HepG2 (cell line): Measurements from ENCODE around the gene OR6S1. TPM values are rescaled to one million over a fixed set of nuclear protein-coding genes. Genes with fewer than 3 reads are reported as not detected.

Experiments used
- CAMTA2 ChIP-seq: sonication (generic); formaldehyde crosslinking; IDR thresholded peaks from 2 replicates; pipeline ENCODE4 v1.4.0; 2020; ENCODE audit warnings: mild to moderate bottlenecking, missing genetic modification reagents, borderline replicate concordance
- HINFP ChIP-seq: sonication (generic); formaldehyde crosslinking; IDR thresholded peaks from 2 replicates; pipeline ENCODE4 v1.4.0; 2020; ENCODE audit warnings: low read depth, mild to moderate bottlenecking, missing genetic modification reagents
- IRX3 ChIP-seq: sonication (generic); formaldehyde crosslinking; IDR thresholded peaks from 2 replicates; pipeline ENCODE4 v1.8.1; 2023; ENCODE audit warnings: mild to moderate bottlenecking, low read depth, missing genetic modification reagents, borderline replicate concordance
- JUNB ChIP-seq: sonication (generic); formaldehyde crosslinking; IDR thresholded peaks from 2 replicates; pipeline ENCODE4 v1.8.0; 2022; ENCODE audit warnings: missing genetic modification reagents, mild to moderate bottlenecking, borderline replicate concordance
- PRDM10 ChIP-seq: sonication (generic); formaldehyde crosslinking; IDR thresholded peaks from 2 replicates; pipeline ENCODE4 v1.4.0; 2020; ENCODE audit warnings: low read depth, missing genetic modification reagents
- REL ChIP-seq: sonication (generic); formaldehyde crosslinking; conservative IDR thresholded peaks from 2 replicates; pipeline ENCODE4 v1.8.0; 2022; ENCODE audit warnings: mild to moderate bottlenecking, missing genetic modification reagents, moderate library complexity
- ZNF280D ChIP-seq: sonication (generic); formaldehyde crosslinking; IDR thresholded peaks from 2 replicates; pipeline ENCODE4 v1.5.1; 2020; ENCODE audit warnings: mild to moderate bottlenecking, missing genetic modification reagents
- ZNF660 ChIP-seq: sonication (generic); formaldehyde crosslinking; IDR thresholded peaks from 2 replicates; pipeline ENCODE4 v1.5.1; 2020; ENCODE audit warnings: mild to moderate bottlenecking, low read depth, missing genetic modification reagents, borderline replicate concordance
- ZNF713 ChIP-seq: sonication (generic); formaldehyde crosslinking; IDR thresholded peaks from 2 replicates; pipeline ENCODE4 v1.4.0; 2020; ENCODE audit warnings: mild to moderate bottlenecking, missing genetic modification reagents
- ZNF737 ChIP-seq: sonication (generic); formaldehyde crosslinking; IDR thresholded peaks from 2 replicates; pipeline ENCODE4 v1.5.0; 2020; ENCODE audit warnings: missing genetic modification reagents, mild to moderate bottlenecking, borderline replicate concordance
- polyA plus RNA-seq, 8 experiments: library from polyadenylated mRNA; depleted of rRNA in 3 of 8; stranded (reverse) in 7 of 8; unstranded in 1 of 8; fragments of >200 nt; fragmentation: Illumina TruSeq in 4 of 8; extraction: Trizol in 4 of 8; gene quantifications; 2 replicates each; pipeline versions ENCODE4 v1.2.1 to v1.2.3, GENCODE V29; 2011 to 2016; ENCODE audit warnings: low read depth in 4 of 8, missing spikeins in 1 of 8, mixed read lengths in 1 of 8; ENCODE audit not compliant: insufficient read depth in 1 of 8
- total RNA-seq, 5 experiments: library from RNA; depleted of rRNA; stranded (reverse); fragments of >200 nt; fragmentation: Illumina TruSeq; extraction: Trizol; gene quantifications; 2 replicates each; pipeline ENCODE4 v1.2.3, GENCODE V29; 2016; ENCODE audit warnings: low read depth in 1 of 5
- TF ChIP-seq, protein P1 (sequence below): sonication (generic); formaldehyde crosslinking; IDR thresholded peaks from 2 replicates; pipeline ENCODE4 v1.5.0; 2020; ENCODE audit warnings: mild to moderate bottlenecking, missing genetic modification reagents
- TF ChIP-seq, protein P2 (sequence below): sonication (generic); formaldehyde crosslinking; conservative IDR thresholded peaks from 2 replicates; pipeline ENCODE4 v1.4.0; 2020; ENCODE audit warnings: mild to moderate bottlenecking, missing genetic modification reagents, moderate library complexity

Gene OR6S1
- total and polyA plus RNA-seq, 2 of the 13 experiments (the other 11 are each of a cell fraction or from before 2014, with no cell fraction given), result 0.09 TPM; not detected in 1

- TF ChIP-seq ZNF737 (CRISPR knock-in tag) (no peak), REL (CRISPR knock-in tag) (no peak), ZNF660 (CRISPR knock-in tag) (no peak), CAMTA2 (CRISPR knock-in tag) (no peak), IRX3 (CRISPR knock-in tag) (no peak), HINFP (CRISPR knock-in tag) (no peak), PRDM10 (no peak), JUNB (CRISPR knock-in tag) (no peak), ZNF713 (CRISPR knock-in tag) (no peak), ZNF280D (no peak)
- TF ChIP-seq, protein P1, sequence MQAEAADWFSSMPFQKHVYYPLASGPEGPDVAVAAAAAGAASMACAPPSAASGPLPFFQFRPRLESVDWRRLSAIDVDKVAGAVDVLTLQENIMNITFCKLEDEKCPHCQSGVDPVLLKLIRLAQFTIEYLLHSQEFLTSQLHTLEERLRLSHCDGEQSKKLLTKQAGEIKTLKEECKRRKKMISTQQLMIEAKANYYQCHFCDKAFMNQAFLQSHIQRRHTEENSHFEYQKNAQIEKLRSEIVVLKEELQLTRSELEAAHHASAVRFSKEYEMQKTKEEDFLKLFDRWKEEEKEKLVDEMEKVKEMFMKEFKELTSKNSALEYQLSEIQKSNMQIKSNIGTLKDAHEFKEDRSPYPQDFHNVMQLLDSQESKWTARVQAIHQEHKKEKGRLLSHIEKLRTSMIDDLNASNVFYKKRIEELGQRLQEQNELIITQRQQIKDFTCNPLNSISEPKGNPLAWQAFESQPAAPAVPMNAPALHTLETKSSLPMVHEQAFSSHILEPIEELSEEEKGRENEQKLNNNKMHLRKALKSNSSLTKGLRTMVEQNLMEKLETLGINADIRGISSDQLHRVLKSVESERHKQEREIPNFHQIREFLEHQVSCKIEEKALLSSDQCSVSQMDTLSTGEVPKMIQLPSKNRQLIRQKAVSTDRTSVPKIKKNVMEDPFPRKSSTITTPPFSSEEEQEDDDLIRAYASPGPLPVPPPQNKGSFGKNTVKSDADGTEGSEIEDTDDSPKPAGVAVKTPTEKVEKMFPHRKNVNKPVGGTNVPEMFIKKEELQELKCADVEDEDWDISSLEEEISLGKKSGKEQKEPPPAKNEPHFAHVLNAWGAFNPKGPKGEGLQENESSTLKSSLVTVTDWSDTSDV (CRISPR knock-in tag), result no peak
- TF ChIP-seq, protein P2, sequence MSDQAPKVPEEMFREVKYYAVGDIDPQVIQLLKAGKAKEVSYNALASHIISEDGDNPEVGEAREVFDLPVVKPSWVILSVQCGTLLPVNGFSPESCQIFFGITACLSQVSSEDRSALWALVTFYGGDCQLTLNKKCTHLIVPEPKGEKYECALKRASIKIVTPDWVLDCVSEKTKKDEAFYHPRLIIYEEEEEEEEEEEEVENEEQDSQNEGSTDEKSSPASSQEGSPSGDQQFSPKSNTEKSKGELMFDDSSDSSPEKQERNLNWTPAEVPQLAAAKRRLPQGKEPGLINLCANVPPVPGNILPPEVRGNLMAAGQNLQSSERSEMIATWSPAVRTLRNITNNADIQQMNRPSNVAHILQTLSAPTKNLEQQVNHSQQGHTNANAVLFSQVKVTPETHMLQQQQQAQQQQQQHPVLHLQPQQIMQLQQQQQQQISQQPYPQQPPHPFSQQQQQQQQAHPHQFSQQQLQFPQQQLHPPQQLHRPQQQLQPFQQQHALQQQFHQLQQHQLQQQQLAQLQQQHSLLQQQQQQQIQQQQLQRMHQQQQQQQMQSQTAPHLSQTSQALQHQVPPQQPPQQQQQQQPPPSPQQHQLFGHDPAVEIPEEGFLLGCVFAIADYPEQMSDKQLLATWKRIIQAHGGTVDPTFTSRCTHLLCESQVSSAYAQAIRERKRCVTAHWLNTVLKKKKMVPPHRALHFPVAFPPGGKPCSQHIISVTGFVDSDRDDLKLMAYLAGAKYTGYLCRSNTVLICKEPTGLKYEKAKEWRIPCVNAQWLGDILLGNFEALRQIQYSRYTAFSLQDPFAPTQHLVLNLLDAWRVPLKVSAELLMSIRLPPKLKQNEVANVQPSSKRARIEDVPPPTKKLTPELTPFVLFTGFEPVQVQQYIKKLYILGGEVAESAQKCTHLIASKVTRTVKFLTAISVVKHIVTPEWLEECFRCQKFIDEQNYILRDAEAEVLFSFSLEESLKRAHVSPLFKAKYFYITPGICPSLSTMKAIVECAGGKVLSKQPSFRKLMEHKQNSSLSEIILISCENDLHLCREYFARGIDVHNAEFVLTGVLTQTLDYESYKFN, result peak; percentile 19; the same call in 1 of the 2 replicates
Measured at GRCh38 chr14:20631023-20631879, 10.2 kb downstream of the OR6S1 start (continued).
